Sigmoid colon (tissue), 7 donors: ENCODE measurements around the gene TPCN1. TPM values are rescaled to one million over a fixed set of nuclear protein-coding genes. Genes with fewer than 3 reads are reported as not detected.

Experiments
- DNase-seq: peaks from one replicate; pipeline ENCODE4 v3.0.0-alpha.2; 2019
- H3K27ac ChIP-seq, 4 donors: fragments of 200-600 bp; sonication (generic); one replicate each; pipeline ENCODE4 v1.5.1; 2016 to 2019; ENCODE audit warnings: mild to moderate bottlenecking in 1 of 4
- H3K27me3 ChIP-seq, 3 donors: fragments of 200-600 bp; sonication (generic); one replicate each; pipeline ENCODE4 v1.5.1; 2019; ENCODE audit warnings: mild to moderate bottlenecking in 1 of 3
- H3K36me3 ChIP-seq, 4 donors: fragments of 200-600 bp; sonication (generic); one replicate each; pipeline ENCODE4 v1.5.1; 2016 to 2019
- H3K4me1 ChIP-seq, 4 donors: fragments of 200-600 bp; sonication (generic); one replicate each; pipeline ENCODE4 v1.5.1; 2017 to 2019
- H3K4me3 ChIP-seq, 4 donors: fragments of 200-600 bp; sonication (generic); one replicate each; pipeline ENCODE4 v1.5.1; 2017 to 2019; ENCODE audit warnings: mild to moderate bottlenecking in 2 of 4, moderate library complexity in 1 of 4
- H3K9me3 ChIP-seq, 4 donors: fragments of 200-600 bp in 3 of 4; sonication (generic) in 3 of 4; one replicate each; pipeline versions ENCODE4 v1.5.1 to v1.6.1; 2013 to 2019
- CTCF ChIP-seq, 4 experiments: fragments of 450-650 bp in 3 of 4; fragments of 200-600 bp in 1 of 4; IDR thresholded peaks; one replicate each; pipeline ENCODE4 v1.5.1; 2016 to 2019; ENCODE audit warnings: antibody characterized with exemption in 4 of 4, mild to moderate bottlenecking in 3 of 4, moderate library complexity in 2 of 4
- EP300 ChIP-seq, 4 donors: sonication (generic); formaldehyde crosslinking; IDR thresholded peaks; one replicate each; pipeline ENCODE4 v1.6.1; 2017; ENCODE audit warnings: antibody characterized with exemption in 4 of 4
- POLR2A ChIP-seq, 2 donors: fragments of 450-650 bp; IDR thresholded peaks; one replicate each; pipeline ENCODE4 v1.6.1; 2016; ENCODE audit warnings: antibody characterized with exemption in 2 of 2, mild to moderate bottlenecking in 2 of 2, moderate library complexity in 2 of 2
- POLR2AphosphoS5 ChIP-seq, 4 donors: sonication (generic); formaldehyde crosslinking; IDR thresholded peaks; one replicate each; pipeline ENCODE4 v1.6.1; 2017; ENCODE audit warnings: antibody characterized with exemption in 4 of 4
- WGBS, 2 donors: extraction: QIAGEN DNeasy Blood & Tissue Kit; methylation state at CpG; one replicate each; pipeline ENCODE4 v1.1.7; 2013; 5-methylcytosine and 5-hydroxymethylcytosine counted together
- intact Hi-C: fragments of 100-400 bp; cut with DNase I; formaldehyde crosslinking; loops from one replicate; pipeline ENCODE4 v1.15.1; 2023
- polyA plus RNA-seq, 3 donors: library from polyadenylated mRNA; stranded (reverse); fragments of 200-250 nt; gene quantifications; one replicate each; pipeline ENCODE4 v1.2.3, GENCODE V29; 2013
- total RNA-seq, 4 donors: library from RNA; depleted of rRNA; stranded (reverse); fragments of >200 nt; gene quantifications; one replicate each; pipeline ENCODE4 v1.1.0, GENCODE V29; 2016
- donor health status: healthy with polysubstance abuse.
- donor health status: Bipolar disorder and iron deficiency.
- donor health status: healthy.

TPCN1 gene
- total and polyA plus RNA-seq, 7 donors = 6.0 to 51.5 (median 28.3) TPM

GRCh38 chr12:113329022-113329790 lies 107.9 kb downstream of the TPCN1 start:
- H3K4me1 ChIP-seq = peaks cover 0 to 26% (median 14%) of the 10 kb centered on the region in 4 donors
- H3K9me3 ChIP-seq = no peaks in the 10 kb centered on the region
- no peak for TF ChIP-seq POLR2A (IDR thresholded peaks at IDR 0.05)
- no peak for TF ChIP-seq CTCF (IDR thresholded peaks at IDR 0.05)
- TF ChIP-seq POLR2AphosphoS5 (IDR thresholded peaks at IDR 0.05) = no peak
- TF ChIP-seq EP300 (IDR thresholded peaks at IDR 0.05) = no peak
- no peak overlapping the region for H3K4me3 ChIP-seq
- H3K36me3 ChIP-seq = peaks cover 0 to 22% (median 0%) of the 10 kb centered on the region in 4 donors
- WGBS, 2 donors = 90 to 95% methylated on average over 9 of the region's 9 CpGs
- no peak for DNase-seq
- H3K27me3 ChIP-seq = no peaks in the 10 kb centered on the region
- no peak overlapping the region for H3K27ac ChIP-seq
- intact Hi-C loops = no loop called here

DNA sequence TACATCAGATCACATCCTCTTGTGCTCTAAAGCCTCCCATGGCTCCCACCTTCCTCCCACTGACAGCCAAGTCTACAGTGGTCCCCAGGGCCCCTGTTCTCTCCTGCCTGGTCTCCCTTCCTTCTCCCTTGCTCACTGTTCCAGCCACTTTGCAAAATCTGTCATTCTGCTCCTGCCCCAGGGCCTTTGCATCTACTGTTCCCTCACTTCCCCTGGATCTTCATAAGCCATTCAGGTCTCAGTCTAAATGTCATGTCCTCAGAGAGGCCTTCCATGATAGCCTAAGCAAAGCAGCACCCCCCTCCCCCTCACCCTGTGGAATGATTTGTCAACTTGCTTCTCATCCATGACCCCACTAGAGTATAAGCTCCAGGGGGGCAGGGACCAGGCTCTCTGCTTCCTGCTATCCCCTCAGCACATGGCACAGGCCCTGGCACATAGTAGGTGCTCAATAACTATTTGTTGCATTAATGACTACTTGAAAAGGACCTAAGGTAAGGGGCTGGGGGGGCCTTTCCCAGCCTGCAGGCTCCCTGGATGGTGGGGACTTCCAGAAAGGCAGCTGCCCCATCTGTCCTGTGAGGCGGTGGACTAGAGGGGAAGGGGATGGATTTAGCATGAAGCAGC lies 108.6 kb downstream of the TPCN1 start:
- H3K27me3 ChIP-seq = no peaks in the 10 kb centered on the region
- no peak for DNase-seq
- no peak overlapping the region for H3K27ac ChIP-seq
- H3K36me3 ChIP-seq = peaks cover 0 to 22% (median 0%) of the 10 kb centered on the region in 4 donors
- 96% methylated on average over 1 of the region's 1 CpG for WGBS, 2 donors
- peaks cover 0 to 32% (median 17%) of the 10 kb centered on the region in 4 donors for H3K4me1 ChIP-seq
- H3K4me3 ChIP-seq = no peak overlapping the region
- no peaks in the 10 kb centered on the region for H3K9me3 ChIP-seq
- intact Hi-C loops = no loop called here
- TF ChIP-seq POLR2AphosphoS5 (IDR thresholded peaks at IDR 0.05) (no peak), POLR2A (IDR thresholded peaks at IDR 0.05) (no peak), CTCF (IDR thresholded peaks at IDR 0.05) (no peak)

DNA sequence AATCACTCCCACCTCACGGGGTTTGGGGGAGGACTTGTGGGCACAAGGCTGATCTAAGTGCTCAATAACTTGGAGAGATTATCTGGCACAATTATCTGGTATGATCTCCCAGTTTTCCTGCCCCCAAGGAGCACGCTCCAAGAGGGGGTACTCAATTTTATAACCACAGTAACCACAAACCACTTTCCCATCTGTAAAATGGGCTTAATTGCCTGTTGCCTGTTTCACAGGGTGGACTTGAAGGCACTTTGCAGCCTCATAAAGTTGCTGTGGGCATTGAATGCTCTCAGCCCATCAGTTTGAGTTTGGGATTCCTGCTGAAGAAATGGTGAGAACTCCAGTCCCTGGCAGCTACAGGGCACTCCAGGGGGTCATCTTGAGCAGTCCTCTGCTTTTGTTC lies 109.2 kb downstream of the TPCN1 start:
- no peaks in the 10 kb centered on the region for H3K27me3 ChIP-seq
- WGBS, 2 donors = 96 to 97% methylated on average over 2 of the region's 2 CpGs
- no peak overlapping the region for H3K4me3 ChIP-seq
- TF ChIP-seq EP300 (IDR thresholded peaks at IDR 0.05) (no peak), CTCF (IDR thresholded peaks at IDR 0.05) (no peak), POLR2AphosphoS5 (IDR thresholded peaks at IDR 0.05) (no peak), POLR2A (IDR thresholded peaks at IDR 0.05) (no peak)
- DNase-seq = no peak
- H3K4me1 ChIP-seq = peaks cover 0 to 36% (median 20%) of the 10 kb centered on the region in 4 donors
- H3K36me3 ChIP-seq = peaks cover 0 to 22% (median 0%) of the 10 kb centered on the region in 4 donors
- no peaks in the 10 kb centered on the region for H3K9me3 ChIP-seq
- H3K27ac ChIP-seq = no peak overlapping the region
- intact Hi-C loops = no loop called here

DNA sequence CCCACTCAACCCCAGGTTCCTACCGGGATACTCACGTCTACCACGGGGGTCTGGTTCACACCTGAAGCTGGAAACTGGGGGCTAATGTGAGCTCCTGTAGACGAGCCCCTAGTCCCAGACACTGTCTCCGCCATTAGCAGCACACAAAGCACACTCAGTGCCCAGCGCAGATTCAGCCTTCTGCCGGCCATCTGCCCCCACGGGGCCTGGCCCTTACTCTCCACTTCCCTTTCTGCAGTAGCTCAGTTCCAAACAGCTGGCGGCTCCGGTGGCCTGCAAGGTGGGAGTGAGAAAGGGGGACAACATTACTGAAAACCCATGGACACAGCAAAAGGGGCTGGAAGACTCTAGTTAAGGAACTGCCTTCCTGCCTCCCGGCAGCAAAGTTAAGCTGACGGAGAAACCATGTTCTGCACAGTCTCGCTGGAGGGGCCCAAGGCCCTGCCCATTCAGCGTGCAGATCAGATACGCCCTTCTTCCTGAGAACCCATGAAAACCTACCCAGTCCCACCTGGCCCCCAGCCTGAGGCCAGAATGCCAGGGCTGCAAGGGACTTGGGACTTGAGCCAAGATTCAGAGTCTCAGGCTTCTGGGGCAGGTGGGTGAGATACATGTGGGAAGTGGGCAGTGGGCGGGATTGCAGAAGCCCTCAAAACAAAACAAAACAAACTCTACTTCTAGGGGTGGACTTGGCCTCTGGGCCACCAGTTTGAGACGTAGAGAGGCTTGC lies 111.6 kb downstream of the TPCN1 start:
- H3K36me3 ChIP-seq = peaks cover 0 to 22% (median 0%) of the 10 kb centered on the region in 4 donors
- H3K9me3 ChIP-seq = no peaks in the 10 kb centered on the region
- no peak overlapping the region for H3K27ac ChIP-seq
- DNase-seq = no peak
- TF ChIP-seq POLR2A (IDR thresholded peaks at IDR 0.05) = no peak
- peak overlapping the region in 2 of 4 donors; percentile 70 to 80 for H3K4me3 ChIP-seq
- 78 to 91% methylated on average over 17 of the region's 17 CpGs for WGBS, 2 donors
- no peaks in the 10 kb centered on the region for H3K27me3 ChIP-seq
- intact Hi-C loops = no loop called here
- H3K4me1 ChIP-seq = peaks cover 0 to 24% (median 16%) of the 10 kb centered on the region in 4 donors

- no peak for DNase-seq
- Histone ChIP-seq H3K36me3 (peaks cover 0 to 22% (median 0%) of the 10 kb centered on the region in 4 donors), H3K9me3 (no peaks in the 10 kb centered on the region), H3K4me1 (peaks cover 0 to 24% (median 16%) of the 10 kb centered on the region in 4 donors), H3K27ac (peak overlapping the region in 2 of 4 donors; percentile 7 to 20), H3K4me3 (peak overlapping the region in 3 of 4 donors; percentile 70 to 80 (median 79)), H3K27me3 (no peaks in the 10 kb centered on the region)
- intact Hi-C loops = no loop called here
- TF ChIP-seq CTCF (IDR thresholded peaks at IDR 0.05) = no peak
- TF ChIP-seq EP300 (IDR thresholded peaks at IDR 0.05) = no peak
- no peak for TF ChIP-seq POLR2AphosphoS5 (IDR thresholded peaks at IDR 0.05)
- TF ChIP-seq POLR2A (IDR thresholded peaks at IDR 0.05) = no peak
- 81 to 83% methylated on average over 5 of the region's 5 CpGs for WGBS, 2 donors
Measured at GRCh38 chr12:113333418-113333750, 112.1 kb downstream of the TPCN1 start.
